ENCODE results near the gene FAM170B. TPM values are rescaled to one million over a fixed set of nuclear protein-coding genes. Genes with fewer than 3 reads are reported as not detected.

FAM170B gene
- total and polyA plus RNA-seq, 12 donors = not detected

- peak overlapping the region in 9 of 10 donors; percentile 1 to 82 (median 66) for H3K27ac ChIP-seq
- H3K4me3 ChIP-seq = no peak overlapping the region
- peak in 1 of 2 donors; percentile 47 for DNase-seq
- TF ChIP-seq CTCF (IDR thresholded peaks at IDR 0.05) = no peak
- peaks cover 14 to 70% (median 58%) of the 10 kb centered on the region in 9 donors for H3K4me1 ChIP-seq
- H3K36me3 ChIP-seq = peaks cover 0 to 25% (median 0%) of the 10 kb centered on the region in 9 donors
- 76 to 84% methylated on average over 2 of the region's 2 CpGs for WGBS, 2 donors
- intact Hi-C loops (cut with DNase I) = no loop called here
- H3K27me3 ChIP-seq = no peaks in the 10 kb centered on the region
- ATAC-seq = peak in 7 of 8 donors; percentile 36 to 85 (median 78)
- peaks cover 0 to 18% (median 12%) of the 10 kb centered on the region in 11 donors for H3K9me3 ChIP-seq
Measured at GRCh38 chr10:49082766-49083165, 51.1 kb downstream of the FAM170B start.

- Histone ChIP-seq H3K4me1 (peaks cover 14 to 77% (median 69%) of the 10 kb centered on the region in 9 donors), H3K9me3 (peaks cover 0 to 9% (median 5%) of the 10 kb centered on the region in 11 donors), H3K27ac (peak overlapping the region in 9 of 10 donors; percentile 21 to 82 (median 64)), H3K4me3 (no peak overlapping the region), H3K36me3 (peaks cover 0 to 23% (median under 1%) of the 10 kb centered on the region in 9 donors), H3K27me3 (no peaks in the 10 kb centered on the region)
- 43 to 48% methylated on average over 9 of the region's 9 CpGs for WGBS, 2 donors
- peak; percentile 40 to 67 for DNase-seq
- intact Hi-C loops (cut with DNase I) = no loop called here
- ATAC-seq = peak; percentile 46 to 70 (median 60)
- no peak for TF ChIP-seq CTCF (IDR thresholded peaks at IDR 0.05)
Measured at GRCh38 chr10:49081547-49082275, 52.1 kb downstream of the FAM170B start.

Other genes starting within 250 kb of the FAM170B start
- gene LRRC18, start 194.2 kb downstream of the FAM170B start, total RNA-seq = under 1 TPM in 2 of 10 donors, not detected in 8; 0.13 to 0.18 TPM
- not detected for gene LRRC18, start 194.2 kb downstream of the FAM170B start, polyA plus RNA-seq
- 10 to 100 TPM; 12.0 to 26.7 (median 18.1) TPM for gene VSTM4, start 18.5 kb downstream of the FAM170B start, total RNA-seq
- gene VSTM4, start 18.5 kb downstream of the FAM170B start, polyA plus RNA-seq = 1 to 10 TPM; 5.0 to 6.1 TPM
- gene TMEM273, start 54.4 kb upstream of the FAM170B start, total RNA-seq = 10 to 100 TPM; 10.9 to 27.3 (median 18.6) TPM
- 10 to 100 TPM; 17.4 to 28.5 TPM for gene TMEM273, start 54.4 kb upstream of the FAM170B start, polyA plus RNA-seq
- 100 to 1,000 TPM in 9 of 10 donors, 10 to 100 TPM in 1; 56.0 to 225 (median 180) TPM for gene C10orf71, start 165.1 kb upstream of the FAM170B start, total RNA-seq
- gene C10orf71, start 165.1 kb upstream of the FAM170B start, polyA plus RNA-seq = 10 to 100 TPM in 1 of 2 donors, 1 to 10 TPM in 1; 3.6 to 23.0 TPM

All from heart right ventricle (tissue), 16 donors.